HG03025 (cell line): ENCODE measurements around the gene SEC23A.
A peak's percentile ranks its signal among the peaks of the same experiment; 100 is the strongest.

ENCODE experiments used
- ATAC-seq: cut with Tn5 transposase; IDR thresholded peaks from one replicate; pipeline ENCODE4 v1.9.1; 2021; ENCODE audit warnings: mild to moderate bottlenecking, moderate library complexity; ENCODE audit not compliant: unreplicated experiment, low FRiP score

Gene SEC23A

GRCh38 chr14:38994731-38995130, 108.3 kb downstream of the SEC23A start:
- no peak for ATAC-seq

GRCh38 chr14:38993981-38994380, 109.1 kb downstream of the SEC23A start:
- no peak for ATAC-seq

- no peak for ATAC-seq
Observed at GRCh38 chr14:38992067-38992844, 110.8 kb downstream of the SEC23A start.

- ATAC-seq, result no peak
Observed at GRCh38 chr14:38991299-38991698, 111.7 kb downstream of the SEC23A start.

- ATAC-seq, result peak; percentile 78
Observed at GRCh38 chr14:38989922-38990546, 113.0 kb downstream of the SEC23A start.

GRCh38 chr14:38987781-38988180, 115.3 kb downstream of the SEC23A start:
- ATAC-seq, result no peak

GRCh38 chr14:38982837-38983236, 120.2 kb downstream of the SEC23A start:
- ATAC-seq, result no peak

- no peak for ATAC-seq
Observed at GRCh38 chr14:38982278-38982677, 120.8 kb downstream of the SEC23A start.
